Left lung (tissue), 10 donors: Measurements from ENCODE around the gene MRPS31. TPM values are rescaled to one million over a fixed set of nuclear protein-coding genes. Genes with fewer than 3 reads are reported as not detected.

Experiments used
- ATAC-seq: fragments of 200-7000 bp; cut with Tn5 transposase; one replicate; pipeline ENCODE4 v1.9.1; 2020; ENCODE audit warnings: moderate library complexity
- DNase-seq, 4 donors: peaks; one replicate each; pipeline ENCODE4 v3.0.0-alpha.2; 2013 to 2020
- H3K27ac ChIP-seq, 2 donors: fragments of 200-600 bp; sonication (generic) in 1 of 2; one replicate each; pipeline versions ENCODE4 v1.5.0 to v1.8.0; 2020 to 2021
- H3K27me3 ChIP-seq, 2 donors: fragments of 200-600 bp; sonication (generic) in 1 of 2; one replicate each; pipeline versions ENCODE4 v1.5.0 to v1.8.0; 2020 to 2021
- H3K36me3 ChIP-seq, 2 donors: fragments of 200-600 bp; sonication (generic) in 1 of 2; one replicate each; pipeline versions ENCODE4 v1.5.0 to v1.8.0; 2020 to 2021
- H3K4me1 ChIP-seq, 2 donors: fragments of 200-600 bp; one replicate each; pipeline ENCODE4 v1.8.0; 2021
- H3K4me3 ChIP-seq, 2 donors: fragments of 200-600 bp; sonication (generic) in 1 of 2; one replicate each; pipeline versions ENCODE4 v1.5.0 to v1.8.0; 2020 to 2021; ENCODE audit warnings: mild to moderate bottlenecking in 1 of 2
- H3K9me3 ChIP-seq, 2 donors: fragments of 200-600 bp; sonication (generic) in 1 of 2; one replicate each; pipeline versions ENCODE4 v1.5.0 to v1.8.0; 2020 to 2021
- CTCF ChIP-seq, 2 donors: fragments of 200-600 bp; sonication (generic) in 1 of 2; IDR thresholded peaks; one replicate each; pipeline versions ENCODE4 v1.5.0 to v1.8.0; 2021; ENCODE audit warnings: antibody characterized with exemption in 2 of 2
- intact Hi-C, 2 donors: fragments of 100-400 bp; cut with DNase I; formaldehyde crosslinking; loops; one replicate each; pipeline versions ENCODE4 v1.11.2 to v1.14.2; 2022
- polyA plus RNA-seq, 6 donors: library from polyadenylated mRNA; unstranded; fragments of 120-200 nt; gene quantifications; one replicate each; pipeline ENCODE4 v1.2.1, GENCODE V29; 2013; ENCODE audit not compliant: insufficient read length in 6 of 6
- total RNA-seq, 2 donors: library from RNA; stranded (reverse); fragmentation: NEBNext Ultra II Directional; extraction: Animal tissue kit (Norgen Biotek cat#: 25700); gene quantifications; one replicate each; pipeline ENCODE4 v1.2.1, GENCODE V29; 2021
- donor health status: DM: no; HTN: yes; CAD: no.
- donor health status: DM: no; HTN: no; CAD: no.

MRPS31 gene
- total and polyA plus RNA-seq, 8 donors, result 13.3 to 61.4 (median 46.1) TPM

- Histone ChIP-seq H3K27ac (no peak overlapping the region), H3K9me3 (no peaks in the 10 kb centered on the region), H3K27me3 (no peaks in the 10 kb centered on the region), H3K4me1 (no peaks in the 10 kb centered on the region), H3K4me3 (no peak overlapping the region), H3K36me3 (peaks cover 0 to 34% of the 10 kb centered on the region in 2 donors)
- intact Hi-C loops, result no loop called here
- no peak for TF ChIP-seq CTCF (IDR thresholded peaks at IDR 0.05)
- DNase-seq (no peak), ATAC-seq (no peak)
Observed at GRCh38 chr13:40796649-40797048, 25.7 kb upstream of the MRPS31 start.

- Histone ChIP-seq H3K27ac (no peak overlapping the region), H3K4me1 (peaks cover 0 to 6% of the 10 kb centered on the region in 2 donors), H3K36me3 (peaks cover 0 to 26% of the 10 kb centered on the region in 2 donors), H3K27me3 (no peaks in the 10 kb centered on the region), H3K9me3 (no peaks in the 10 kb centered on the region), H3K4me3 (no peak overlapping the region)
- TF ChIP-seq CTCF (IDR thresholded peaks at IDR 0.05), result no peak
- intact Hi-C loops, result no loop called here
- ATAC-seq (no peak), DNase-seq (no peak)
Observed at GRCh38 chr13:40794414-40795368, 23.7 kb upstream of the MRPS31 start.

GRCh38 chr13:40793339-40793738 is 22.3 kb upstream of the MRPS31 start:
- Histone ChIP-seq H3K4me3 (no peak overlapping the region), H3K27ac (no peak overlapping the region), H3K36me3 (peaks cover 0 to 15% of the 10 kb centered on the region in 2 donors), H3K4me1 (peaks cover 0 to 6% of the 10 kb centered on the region in 2 donors), H3K9me3 (no peaks in the 10 kb centered on the region), H3K27me3 (no peaks in the 10 kb centered on the region)
- DNase-seq (no peak), ATAC-seq (no peak)
- intact Hi-C loops, result no loop called here
- no peak for TF ChIP-seq CTCF (IDR thresholded peaks at IDR 0.05)

GRCh38 chr13:40792284-40793051 is 21.5 kb upstream of the MRPS31 start:
- ATAC-seq (no peak), DNase-seq (no peak)
- no peak for TF ChIP-seq CTCF (IDR thresholded peaks at IDR 0.05)
- Histone ChIP-seq H3K36me3 (peaks cover 0 to 15% of the 10 kb centered on the region in 2 donors), H3K4me3 (no peak overlapping the region), H3K4me1 (peaks cover 0 to 6% of the 10 kb centered on the region in 2 donors), H3K27ac (no peak overlapping the region), H3K9me3 (no peaks in the 10 kb centered on the region), H3K27me3 (no peaks in the 10 kb centered on the region)
- intact Hi-C loops, result no loop called here

GRCh38 chr13:40790154-40790616 is 19.2 kb upstream of the MRPS31 start:
- no peak for ATAC-seq
- peaks cover 0 to 6% of the 10 kb centered on the region in 2 donors for H3K4me1 ChIP-seq
- H3K27ac ChIP-seq, result peak overlapping the region; percentile 83 to 84
- no peaks in the 10 kb centered on the region for H3K27me3 ChIP-seq
- TF ChIP-seq CTCF (IDR thresholded peaks at IDR 0.05), result no peak
- no peak for DNase-seq
- H3K9me3 ChIP-seq, result no peaks in the 10 kb centered on the region
- H3K4me3 ChIP-seq, result peak overlapping the region; percentile 63 to 64
- H3K36me3 ChIP-seq, result peaks cover 0 to 15% of the 10 kb centered on the region in 2 donors
- intact Hi-C loops, result no loop called here
